Activated CD4-positive, alpha-beta T cell treated with anti-CD3 and anti-CD28 coated beads, Interleukin-2, amount 50 U/mL, for 24 hours (primary cell): ENCODE results near the gene ST6GALNAC6.
"Not testable (repeated sequence)": the region's sequence is repeated elsewhere in the genome, so short reads cannot be mapped to it uniquely, and the experiment has no call there.

Source experiments
- DNase-seq, 2 donors: peaks; one replicate each; pipeline ENCODE4 v3.0.0-alpha.2; 2020; ENCODE audit warnings: low read depth in 1 of 2, low spot score in 1 of 2

Gene ST6GALNAC6

DNA sequence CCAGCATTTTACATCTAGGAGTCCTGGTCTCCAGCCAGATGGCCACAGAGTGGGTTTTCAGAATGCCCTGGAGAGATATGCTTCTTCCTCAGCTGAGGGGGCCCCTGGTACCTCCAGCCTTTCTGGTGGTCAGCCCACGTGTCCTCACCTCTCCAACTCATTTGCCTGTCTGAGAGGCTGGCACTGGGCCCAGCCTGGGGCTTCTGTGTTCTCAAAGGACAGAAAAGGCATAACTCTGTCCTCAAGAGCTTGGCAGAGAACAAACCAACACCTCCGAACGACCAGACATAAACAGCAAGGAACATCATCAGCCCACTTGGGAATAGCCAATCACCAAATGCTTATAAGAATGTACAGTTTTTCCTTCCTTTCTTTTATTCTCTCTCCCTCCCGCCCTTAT is 62.1 kb downstream of the ST6GALNAC6 start:
- DNase-seq: no peak

DNA sequence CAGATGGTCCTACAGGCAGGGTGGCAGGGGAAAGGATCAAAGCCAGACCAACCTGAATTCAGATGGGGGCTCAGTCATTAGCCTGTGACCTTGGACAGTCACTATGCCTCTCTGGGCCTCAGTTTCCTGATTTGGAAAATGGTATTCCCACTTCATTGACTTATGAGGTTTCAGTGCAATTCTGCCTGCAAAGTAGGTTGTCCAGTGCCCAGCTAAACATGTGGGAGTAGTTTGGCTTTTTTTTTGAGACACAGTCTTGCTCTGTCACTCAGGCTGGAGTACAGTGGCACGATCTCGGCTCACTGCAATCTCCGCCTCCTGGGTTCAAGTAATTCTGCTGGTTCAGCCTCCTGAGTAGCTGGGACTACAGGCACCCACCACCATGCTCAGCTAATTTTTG is 62.8 kb downstream of the ST6GALNAC6 start:
- DNase-seq: not testable (repeated sequence)

DNA sequence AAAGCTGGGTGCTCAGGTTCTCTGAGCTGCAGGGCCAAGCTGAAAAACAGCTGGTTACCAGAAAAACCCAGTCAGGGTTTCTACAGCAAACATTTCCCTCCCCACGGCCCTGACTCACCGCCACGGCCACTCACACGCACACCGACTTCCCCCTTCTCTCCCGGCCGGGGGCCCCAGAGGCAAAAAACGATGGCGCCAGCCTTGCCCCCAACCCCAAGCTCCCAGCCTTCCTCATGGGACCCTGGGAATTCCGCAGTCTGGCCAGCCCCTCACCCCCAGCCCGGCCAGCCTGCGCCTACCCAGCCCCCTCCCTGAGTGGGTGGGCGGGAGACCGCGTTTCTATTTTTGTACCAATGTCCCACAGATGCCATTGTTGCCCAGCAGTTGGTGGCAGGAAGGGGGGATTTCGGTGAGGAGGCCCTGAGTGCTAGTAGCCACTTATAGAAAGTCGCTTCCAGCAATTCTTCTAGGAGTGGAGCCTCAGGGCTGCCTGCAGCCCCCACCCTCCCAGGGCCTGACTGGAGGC is 63.3 kb downstream of the ST6GALNAC6 start:
- no peak for DNase-seq
